Gastrocnemius medialis (tissue), 4 donors: Measurements from ENCODE around the gene FBXW10B. TPM values are rescaled to one million over a fixed set of nuclear protein-coding genes. Genes with fewer than 3 reads are reported as not detected.
"Not testable (repeated sequence)": the region's sequence is repeated elsewhere in the genome, so short reads cannot be mapped to it uniquely, and the experiment has no call there.

ENCODE experiments used
- ATAC-seq, 2 donors: fragments of 150-250 bp; one replicate each; pipeline ENCODE4 v1.9.1; 2016
- DNase-seq, 2 donors: peaks; one replicate each; pipeline ENCODE4 v3.0.0-alpha.2; 2019
- H3K27ac ChIP-seq, 4 donors: fragments of 200-600 bp; sonication (generic); 1 replicate in 1 of 4; 2 replicates in 3 of 4; pipeline ENCODE4 v1.5.1; 2016 to 2018; ENCODE audit warnings: mild to moderate bottlenecking in 2 of 4, moderate library complexity in 1 of 4
- H3K27me3 ChIP-seq, 3 donors: fragments of 200-600 bp; sonication (generic) in 2 of 3; 1 replicate in 1 of 3; 2 replicates in 2 of 3; pipeline versions ENCODE4 v1.5.1 to v1.6.0; 2016 to 2019; ENCODE audit warnings: mild to moderate bottlenecking in 1 of 3, moderate library complexity in 1 of 3
- H3K36me3 ChIP-seq, 2 donors: fragments of 200-600 bp; sonication (generic) in 1 of 2; one replicate each; pipeline ENCODE4 v1.5.1; 2017 to 2018
- H3K4me1 ChIP-seq, 2 donors: fragments of 200-600 bp; sonication (generic) in 1 of 2; one replicate each; pipeline ENCODE4 v1.5.1; 2016 to 2017; ENCODE audit warnings: mild to moderate bottlenecking in 2 of 2
- H3K4me3 ChIP-seq, 4 donors: fragments of 200-600 bp; sonication (generic) in 3 of 4; 1 replicate in 1 of 4; 2 replicates in 3 of 4; pipeline ENCODE4 v1.5.1; 2016 to 2019; ENCODE audit warnings: mild to moderate bottlenecking in 2 of 4
- H3K9me3 ChIP-seq, 3 donors: fragments of 200-600 bp; sonication (generic) in 2 of 3; 1 replicate in 1 of 3; 2 replicates in 2 of 3; pipeline ENCODE4 v1.5.1; 2016 to 2019
- CTCF ChIP-seq, 5 experiments: fragments of 450-650 bp in 3 of 5; fragments of 200-600 bp in 2 of 5; sonication (generic) in 2 of 5; IDR thresholded peaks in 4 of 5; conservative IDR thresholded peaks in 1 of 5; 1 replicate in 4 of 5; 2 replicates in 1 of 5; pipeline ENCODE4 v1.5.1; 2016 to 2019; ENCODE audit warnings: antibody characterized with exemption in 5 of 5, mild to moderate bottlenecking in 3 of 5, moderate library complexity in 3 of 5
- POLR2A ChIP-seq, 2 donors: fragments of 450-650 bp; IDR thresholded peaks; one replicate each; pipeline ENCODE4 v1.6.1; 2017; ENCODE audit warnings: antibody characterized with exemption in 2 of 2, mild to moderate bottlenecking in 2 of 2, moderate library complexity in 2 of 2
- in situ Hi-C, 4 donors: fragments of 200-750 bp; cut with MboI; loops; one replicate each; pipeline versions ENCODE4 v1.15.0 to v1.8.0; 2017; ENCODE audit warnings: low sequenced_read_pairs in 4 of 4
- intact Hi-C: fragments of 100-400 bp; cut with DNase I; formaldehyde crosslinking; loops from one replicate; pipeline ENCODE4 v1.15.1; 2023; ENCODE audit warnings: low total_unique reads
- total RNA-seq, 4 donors: library from RNA; depleted of rRNA; stranded (reverse); fragments of >200 nt; gene quantifications; one replicate each; pipeline versions ENCODE4 v1.1.0 to v1.2.3, GENCODE V29; 2016

FBXW10B gene
- total RNA-seq, 4 donors from 2014 or later = 1.1 to 2.7 (median 1.5) TPM

- DNase-seq = no peak
- no peak for TF ChIP-seq POLR2A (IDR thresholded peaks at IDR 0.05)
- no peak for TF ChIP-seq CTCF (IDR thresholded peaks at IDR 0.05 in 4 of 5, conservative IDR thresholded peaks at IDR 0.05 in 1 of 5)
- Histone ChIP-seq H3K27me3 (no peaks in the 10 kb centered on the region), H3K4me1 (peaks cover 28 to 32% of the 10 kb centered on the region in 2 donors), H3K4me3 (peak overlapping the region; percentile 38 to 70 (median 64)), H3K27ac (peak overlapping the region; percentile 48 to 86 (median 68)), H3K9me3 (no peaks in the 10 kb centered on the region), H3K36me3 (no peaks in the 10 kb centered on the region)
- no peak for ATAC-seq
- intact Hi-C loops (no loop called here), in situ Hi-C loops (no loop called here)
These were observed 28.9 kb upstream of the FBXW10B start for GRCh38 chr17:15648386-15648785.

- H3K9me3 ChIP-seq, intact Hi-C loops, H3K27me3 ChIP-seq, ATAC-seq, in situ Hi-C loops, H3K4me3 ChIP-seq, DNase-seq, H3K36me3 ChIP-seq: not testable (repeated sequence)
- peak overlapping the region in 3 of 4 donors; percentile 31 to 46 (median 39) for H3K27ac ChIP-seq
- peaks cover 23 to 36% of the 10 kb centered on the region in 2 donors for H3K4me1 ChIP-seq
These were observed 26.4 kb upstream of the FBXW10B start for GRCh38 chr17:15645942-15646312.

GRCh38 chr17:15645099-15645941 lies 25.8 kb upstream of the FBXW10B start:
- H3K36me3 ChIP-seq, DNase-seq, in situ Hi-C loops, H3K4me3 ChIP-seq, H3K9me3 ChIP-seq, ATAC-seq, H3K27me3 ChIP-seq, intact Hi-C loops: not testable (repeated sequence)
- Histone ChIP-seq H3K27ac (peak overlapping the region in 3 of 4 donors; percentile 31 to 46 (median 39)), H3K4me1 (peaks cover 17 to 38% of the 10 kb centered on the region in 2 donors)

GRCh38 chr17:15642505-15643251 lies 23.2 kb upstream of the FBXW10B start:
- H3K27me3 ChIP-seq, in situ Hi-C loops, DNase-seq, H3K9me3 ChIP-seq, H3K36me3 ChIP-seq, H3K4me3 ChIP-seq, intact Hi-C loops: not testable (repeated sequence)
- H3K27ac ChIP-seq = peak overlapping the region in 1 of 4 donors; percentile 39
- peak; percentile 70 to 74 for ATAC-seq
- H3K4me1 ChIP-seq = peaks cover 7 to 21% of the 10 kb centered on the region in 2 donors

- DNase-seq, H3K9me3 ChIP-seq, H3K27me3 ChIP-seq, in situ Hi-C loops, intact Hi-C loops, H3K4me3 ChIP-seq, H3K36me3 ChIP-seq: not testable (repeated sequence)
- Histone ChIP-seq H3K27ac (peak overlapping the region in 1 of 4 donors; percentile 39), H3K4me1 (peaks cover 7 to 21% of the 10 kb centered on the region in 2 donors)
- peak in 1 of 2 donors; percentile 34 for ATAC-seq
These were observed 22.5 kb upstream of the FBXW10B start for GRCh38 chr17:15642014-15642413.

- ATAC-seq, in situ Hi-C loops: not testable (repeated sequence)
- peaks cover 0 to 47% of the 10 kb centered on the region in 2 donors for H3K36me3 ChIP-seq
These were observed 11.5 kb upstream of the FBXW10B start for GRCh38 chr17:15630930-15631453.

GRCh38 chr17:15629991-15630390 lies 10.5 kb upstream of the FBXW10B start:
- H3K27me3 ChIP-seq, H3K4me3 ChIP-seq, H3K4me1 ChIP-seq, intact Hi-C loops, in situ Hi-C loops, H3K27ac ChIP-seq, H3K9me3 ChIP-seq, DNase-seq: not testable (repeated sequence)
- H3K36me3 ChIP-seq = peaks cover 0 to 47% of the 10 kb centered on the region in 2 donors
- ATAC-seq = peak; percentile 58 to 79

More at GRCh38 chr17:15630930-15631453, 11.5 kb upstream of the FBXW10B start:
- intact Hi-C loops, H3K27me3 ChIP-seq, H3K9me3 ChIP-seq, H3K27ac ChIP-seq, DNase-seq, H3K4me1 ChIP-seq, H3K4me3 ChIP-seq: not testable (repeated sequence)

- in situ Hi-C loops, H3K4me1 ChIP-seq, ATAC-seq, DNase-seq, H3K27ac ChIP-seq, intact Hi-C loops, H3K9me3 ChIP-seq, H3K27me3 ChIP-seq, H3K4me3 ChIP-seq: not testable (repeated sequence)
- H3K36me3 ChIP-seq = peaks cover 0 to 10% of the 10 kb centered on the region in 2 donors
These were observed 4.2 kb upstream of the FBXW10B start for GRCh38 chr17:15623661-15624209.

- ATAC-seq, H3K27me3 ChIP-seq, H3K4me3 ChIP-seq, H3K27ac ChIP-seq, intact Hi-C loops, DNase-seq, in situ Hi-C loops, H3K36me3 ChIP-seq, H3K9me3 ChIP-seq, H3K4me1 ChIP-seq: not testable (repeated sequence)
These were observed 3.8 kb upstream of the FBXW10B start for GRCh38 chr17:15623255-15623654.

- H3K27me3 ChIP-seq, H3K36me3 ChIP-seq, H3K4me3 ChIP-seq, H3K4me1 ChIP-seq, H3K9me3 ChIP-seq, in situ Hi-C loops, H3K27ac ChIP-seq, intact Hi-C loops: not testable (repeated sequence)
- peak in 1 of 2 donors; percentile 26 for DNase-seq
- peak; percentile 79 for ATAC-seq
These were observed 2.6 kb upstream of the FBXW10B start for GRCh38 chr17:15622124-15622523.
